ENCODE results near the gene RAB9B. TPM values are rescaled to one million over a fixed set of nuclear protein-coding genes. Genes with fewer than 3 reads are reported as not detected.

RAB9B gene
- total RNA-seq, 2 donors from 2014 or later: 0.54 to 1.2 TPM

DNA sequence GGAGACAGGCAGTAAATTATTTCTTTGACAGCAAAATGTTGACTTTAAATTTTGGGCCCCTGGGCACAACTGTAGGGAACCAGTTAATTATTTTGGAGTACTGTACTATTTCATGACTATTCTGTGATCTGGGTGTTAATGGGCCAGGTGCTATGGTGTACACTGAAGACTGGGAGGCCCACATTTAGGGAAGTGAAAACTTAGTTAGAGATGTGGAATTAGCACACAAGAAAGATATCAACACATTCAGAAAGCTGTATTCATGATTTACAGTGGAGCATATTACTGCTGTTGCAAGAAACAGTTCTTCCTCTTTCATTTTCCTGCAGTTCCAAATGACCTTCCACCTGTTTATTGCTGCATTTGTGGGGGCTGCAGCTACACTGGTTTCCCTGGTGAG, 43.1 kb downstream of the RAB9B start:
- Histone ChIP-seq H3K9me3 (no peaks in the 10 kb centered on the region), H3K4me1 (no peaks in the 10 kb centered on the region), H3K4me3 (no peak overlapping the region), H3K27me3 (no peaks in the 10 kb centered on the region), H3K36me3 (no peaks in the 10 kb centered on the region), H3K9ac (ENCODE audit: low read depth in 2 of 2, low read length in 2 of 2) (no peak overlapping the region), H3K27ac (no peak overlapping the region)
- intact Hi-C loops (cut with DNase I): no loop called here
- no peak for DNase-seq
- TF ChIP-seq, protein P1, sequence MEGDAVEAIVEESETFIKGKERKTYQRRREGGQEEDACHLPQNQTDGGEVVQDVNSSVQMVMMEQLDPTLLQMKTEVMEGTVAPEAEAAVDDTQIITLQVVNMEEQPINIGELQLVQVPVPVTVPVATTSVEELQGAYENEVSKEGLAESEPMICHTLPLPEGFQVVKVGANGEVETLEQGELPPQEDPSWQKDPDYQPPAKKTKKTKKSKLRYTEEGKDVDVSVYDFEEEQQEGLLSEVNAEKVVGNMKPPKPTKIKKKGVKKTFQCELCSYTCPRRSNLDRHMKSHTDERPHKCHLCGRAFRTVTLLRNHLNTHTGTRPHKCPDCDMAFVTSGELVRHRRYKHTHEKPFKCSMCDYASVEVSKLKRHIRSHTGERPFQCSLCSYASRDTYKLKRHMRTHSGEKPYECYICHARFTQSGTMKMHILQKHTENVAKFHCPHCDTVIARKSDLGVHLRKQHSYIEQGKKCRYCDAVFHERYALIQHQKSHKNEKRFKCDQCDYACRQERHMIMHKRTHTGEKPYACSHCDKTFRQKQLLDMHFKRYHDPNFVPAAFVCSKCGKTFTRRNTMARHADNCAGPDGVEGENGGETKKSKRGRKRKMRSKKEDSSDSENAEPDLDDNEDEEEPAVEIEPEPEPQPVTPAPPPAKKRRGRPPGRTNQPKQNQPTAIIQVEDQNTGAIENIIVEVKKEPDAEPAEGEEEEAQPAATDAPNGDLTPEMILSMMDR (IDR thresholded peaks at IDR 0.05): no peak

DNA sequence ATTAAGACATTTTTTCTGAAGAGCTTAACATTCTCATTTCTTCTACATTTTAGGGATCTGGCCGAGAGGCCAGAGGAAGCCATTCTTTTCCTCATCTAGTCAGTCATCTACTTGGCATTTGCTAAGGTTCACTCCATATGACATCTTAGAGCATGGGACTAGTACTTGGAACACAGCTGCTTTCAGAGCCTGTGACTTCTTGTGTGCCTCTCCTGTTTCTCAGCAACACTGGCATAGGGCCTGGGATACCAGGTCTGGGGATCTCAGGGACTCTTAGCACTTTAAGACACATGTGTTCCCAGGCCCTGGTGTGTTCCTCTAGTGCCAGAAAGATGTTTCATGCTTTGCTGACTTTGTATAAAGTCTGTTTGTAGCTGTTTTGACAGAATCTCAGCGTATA, 48.1 kb downstream of the RAB9B start:
- Histone ChIP-seq H3K4me1 (no peaks in the 10 kb centered on the region), H3K9ac (ENCODE audit: low read depth in 2 of 2, low read length in 2 of 2) (no peak overlapping the region), H3K9me3 (no peaks in the 10 kb centered on the region), H3K27ac (no peak overlapping the region), H3K4me3 (no peak overlapping the region), H3K27me3 (no peaks in the 10 kb centered on the region), H3K36me3 (no peaks in the 10 kb centered on the region)
- DNase-seq: no peak
- intact Hi-C loops (cut with DNase I): no loop called here
- TF ChIP-seq, protein P1 (IDR thresholded peaks at IDR 0.05): no peak

DNA sequence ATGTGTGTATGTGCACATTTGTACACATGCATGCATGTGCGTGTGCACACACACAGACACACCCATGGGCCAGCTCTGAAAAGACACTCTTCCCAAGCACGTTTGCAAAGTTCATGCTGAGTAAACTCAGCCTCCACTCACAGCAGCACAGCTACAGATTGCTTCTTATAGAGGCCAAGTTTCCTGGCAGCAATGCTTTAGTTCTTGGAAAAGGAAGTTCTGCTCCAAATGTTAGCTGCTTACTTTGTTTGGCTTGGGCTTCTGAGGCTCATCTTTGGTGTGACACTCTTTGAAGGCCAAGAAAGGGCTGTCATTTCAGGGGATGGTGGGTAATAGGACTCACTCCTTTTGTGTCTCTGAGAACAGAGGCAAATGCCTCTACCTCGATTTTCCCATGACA, 48.9 kb downstream of the RAB9B start:
- no peaks in the 10 kb centered on the region for H3K9me3 ChIP-seq
- H3K9ac ChIP-seq (ENCODE audit: low read depth in 2 of 2, low read length in 2 of 2): no peak overlapping the region
- no peak for DNase-seq
- no peaks in the 10 kb centered on the region for H3K27me3 ChIP-seq
- H3K4me1 ChIP-seq: no peaks in the 10 kb centered on the region
- intact Hi-C loops (cut with DNase I): no loop called here
- no peak overlapping the region for H3K27ac ChIP-seq
- H3K36me3 ChIP-seq: no peaks in the 10 kb centered on the region
- no peak overlapping the region for H3K4me3 ChIP-seq
- TF ChIP-seq, protein P1 (IDR thresholded peaks at IDR 0.05): no peak

DNA sequence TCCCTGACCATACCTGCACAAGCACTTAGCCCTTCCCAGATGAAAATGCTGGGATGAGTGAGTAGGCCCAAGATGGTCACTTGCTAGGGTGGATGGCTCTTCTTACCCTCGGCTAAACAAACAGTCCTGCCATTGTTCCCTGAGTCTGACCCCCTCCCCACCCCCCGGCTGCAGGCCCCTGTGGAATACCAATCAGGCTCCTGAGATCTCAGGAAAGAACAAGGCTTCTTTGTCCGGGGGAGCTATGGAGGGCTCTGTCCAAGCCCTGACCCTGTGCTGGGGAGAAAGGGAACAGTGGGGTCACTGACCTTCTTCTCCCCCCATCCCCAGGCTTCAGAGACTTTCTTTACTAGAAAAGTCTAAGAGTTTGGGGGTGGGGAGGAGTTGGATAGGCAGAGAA, 49.4 kb downstream of the RAB9B start:
- Histone ChIP-seq H3K27me3 (no peaks in the 10 kb centered on the region), H3K36me3 (no peaks in the 10 kb centered on the region), H3K4me1 (no peaks in the 10 kb centered on the region), H3K9ac (ENCODE audit: low read depth in 2 of 2, low read length in 2 of 2) (no peak overlapping the region), H3K9me3 (no peaks in the 10 kb centered on the region), H3K4me3 (no peak overlapping the region), H3K27ac (no peak overlapping the region)
- TF ChIP-seq, protein P1 (IDR thresholded peaks at IDR 0.05): no peak
- no peak for DNase-seq
- intact Hi-C loops (cut with DNase I): no loop called here

DNA sequence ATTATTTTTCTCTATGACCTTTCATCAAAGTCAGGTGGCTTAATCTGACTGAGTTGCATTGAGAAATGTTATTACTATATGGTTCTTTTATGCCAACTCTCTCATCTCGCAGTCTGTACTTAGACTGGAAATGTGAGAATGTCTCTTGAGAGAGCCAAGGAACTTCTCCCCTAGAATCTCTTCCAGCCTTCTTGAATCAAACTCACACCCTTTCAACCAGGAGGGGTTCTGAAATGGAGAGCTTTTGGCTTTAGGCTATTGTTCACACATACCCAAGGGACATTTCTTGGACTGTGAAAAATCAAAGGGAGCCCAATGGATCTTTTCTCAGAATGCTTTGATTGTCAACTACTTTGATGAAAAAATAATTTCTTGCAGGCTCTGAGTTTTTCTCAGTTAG, 50.4 kb downstream of the RAB9B start:
- H3K9ac ChIP-seq (ENCODE audit: low read depth in 2 of 2, low read length in 2 of 2): no peak overlapping the region
- H3K36me3 ChIP-seq: no peaks in the 10 kb centered on the region
- intact Hi-C loops (cut with DNase I): no loop called here
- TF ChIP-seq, protein P1 (IDR thresholded peaks at IDR 0.05): no peak
- H3K4me3 ChIP-seq: no peak overlapping the region
- no peak for DNase-seq
- no peaks in the 10 kb centered on the region for H3K4me1 ChIP-seq
- H3K27ac ChIP-seq: no peak overlapping the region
- no peaks in the 10 kb centered on the region for H3K27me3 ChIP-seq
- no peaks in the 10 kb centered on the region for H3K9me3 ChIP-seq

DNA sequence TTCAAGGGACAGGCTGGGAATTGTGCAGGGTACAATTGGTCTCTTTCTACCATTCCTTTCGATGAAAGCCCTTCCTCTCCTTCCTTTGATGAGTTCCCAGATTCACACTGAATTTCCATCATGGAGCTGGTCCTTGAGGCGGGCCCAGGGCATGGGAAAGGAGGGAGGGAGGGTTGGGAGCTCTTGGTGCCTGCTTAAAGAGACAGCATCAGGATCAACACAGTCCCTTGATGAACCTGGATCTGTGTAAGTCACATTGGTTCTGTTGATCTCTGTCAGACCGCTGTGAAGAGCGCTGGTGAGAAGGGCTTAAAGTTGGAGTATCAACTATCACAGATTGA, 51.0 kb downstream of the RAB9B start:
- TF ChIP-seq, protein P1 (IDR thresholded peaks at IDR 0.05): no peak
- intact Hi-C loops (cut with DNase I): no loop called here
- H3K4me1 ChIP-seq: no peaks in the 10 kb centered on the region
- no peaks in the 10 kb centered on the region for H3K36me3 ChIP-seq
- no peaks in the 10 kb centered on the region for H3K27me3 ChIP-seq
- no peaks in the 10 kb centered on the region for H3K9me3 ChIP-seq
- no peak overlapping the region for H3K27ac ChIP-seq
- no peak for DNase-seq
- no peak overlapping the region for H3K9ac ChIP-seq (ENCODE audit: low read depth in 2 of 2, low read length in 2 of 2)
- H3K4me3 ChIP-seq: no peak overlapping the region

Measured in colonic mucosa (tissue), 4 donors.